Thyroid gland (tissue), 4 donors: ENCODE data around the gene RDM1. TPM values are rescaled to one million over a fixed set of nuclear protein-coding genes. Genes with fewer than 3 reads are reported as not detected.

Experiments
- DNase-seq, 2 donors: peaks; one replicate each; pipeline ENCODE4 v3.0.0-alpha.2; 2019
- H3K27ac ChIP-seq, 3 donors: fragments of 200-600 bp; sonication (generic); 1 replicate in 2 of 3; 2 replicates in 1 of 3; pipeline ENCODE4 v1.5.1; 2016 to 2019; ENCODE audit warnings: mild to moderate bottlenecking in 1 of 3, moderate library complexity in 1 of 3
- H3K27me3 ChIP-seq: fragments of 200-600 bp; sonication (generic); one replicate; pipeline ENCODE4 v1.5.1; 2019
- H3K36me3 ChIP-seq, 2 donors: fragments of 200-600 bp; sonication (generic); one replicate each; pipeline ENCODE4 v1.5.1; 2016 to 2019
- H3K4me1 ChIP-seq, 2 donors: fragments of 200-600 bp; sonication (generic); one replicate each; pipeline ENCODE4 v1.5.1; 2017 to 2019
- H3K4me3 ChIP-seq, 3 donors: fragments of 200-600 bp; sonication (generic); replicated peaks in 1 of 3; 1 replicate in 2 of 3; 2 replicates in 1 of 3; pipeline ENCODE4 v1.5.1; 2016; ENCODE audit warnings: mild to moderate bottlenecking in 1 of 3
- H3K9me3 ChIP-seq: fragments of 200-600 bp; sonication (generic); one replicate; pipeline ENCODE4 v1.5.1; 2017
- CTCF ChIP-seq, 6 experiments: fragments of 200-600 bp in 3 of 6; fragments of 450-650 bp in 3 of 6; sonication (generic) in 3 of 6; IDR thresholded peaks; one replicate each; pipeline ENCODE4 v1.5.1; 2016 to 2019; ENCODE audit warnings: antibody characterized with exemption in 6 of 6, mild to moderate bottlenecking in 2 of 6, inconsistent platforms in 1 of 6, moderate library complexity in 1 of 6
- POLR2A ChIP-seq, 2 donors: fragments of 450-650 bp; IDR thresholded peaks; one replicate each; pipeline ENCODE4 v1.6.1; 2017; ENCODE audit warnings: antibody characterized with exemption in 2 of 2, mild to moderate bottlenecking in 2 of 2, moderate library complexity in 1 of 2
- WGBS, 2 donors: methylation state at CpG; one replicate each; pipeline ENCODE4 v1.1.5; 2017; 5-methylcytosine and 5-hydroxymethylcytosine counted together
- intact Hi-C: fragments of 100-400 bp; cut with DNase I; formaldehyde crosslinking; loops from one replicate; pipeline ENCODE4 v1.15.1; 2023
- total RNA-seq, 4 donors: library from RNA; depleted of rRNA; stranded (reverse); fragments of >200 nt; gene quantifications; one replicate each; pipeline ENCODE4 v1.2.3, GENCODE V29; 2016

RDM1 gene
- total RNA-seq, 4 donors from 2014 or later: 0.93 TPM; not detected in 3

GRCh38 chr17:35906926-35907637 lies 23.5 kb downstream of the RDM1 start:
- H3K27me3 ChIP-seq: no peaks in the 10 kb centered on the region
- no peak for DNase-seq
- WGBS, 2 donors: 52 to 63% methylated on average over 3 of the region's 3 CpGs
- intact Hi-C loops: no loop called here
- no peak overlapping the region for H3K27ac ChIP-seq
- no peaks in the 10 kb centered on the region for H3K9me3 ChIP-seq
- TF ChIP-seq CTCF (IDR thresholded peaks at IDR 0.05) (no peak), POLR2A (IDR thresholded peaks at IDR 0.05) (no peak)
- no peaks in the 10 kb centered on the region for H3K36me3 ChIP-seq
- no peak overlapping the region for H3K4me3 ChIP-seq
- no peaks in the 10 kb centered on the region for H3K4me1 ChIP-seq

GRCh38 chr17:35906191-35906925 lies 24.2 kb downstream of the RDM1 start:
- H3K4me3 ChIP-seq: no peak overlapping the region
- no peaks in the 10 kb centered on the region for H3K36me3 ChIP-seq
- H3K4me1 ChIP-seq: no peaks in the 10 kb centered on the region
- TF ChIP-seq CTCF (IDR thresholded peaks at IDR 0.05): no peak
- no peak for TF ChIP-seq POLR2A (IDR thresholded peaks at IDR 0.05)
- no peaks in the 10 kb centered on the region for H3K9me3 ChIP-seq
- no peaks in the 10 kb centered on the region for H3K27me3 ChIP-seq
- no peak overlapping the region for H3K27ac ChIP-seq
- WGBS, 2 donors: 85 to 91% methylated on average over 3 to 5 of the region's 5 CpGs
- no peak for DNase-seq
- intact Hi-C loops: no loop called here

GRCh38 chr17:35903451-35903850 lies 27.1 kb downstream of the RDM1 start:
- no peak for DNase-seq
- no peak overlapping the region for H3K27ac ChIP-seq
- no peaks in the 10 kb centered on the region for H3K36me3 ChIP-seq
- H3K27me3 ChIP-seq: no peaks in the 10 kb centered on the region
- whole genome bisulfite sequencing, 2 donors: 92 to 95% methylated on average over 5 of the region's 5 CpGs
- no peak overlapping the region for H3K4me3 ChIP-seq
- H3K4me1 ChIP-seq: no peaks in the 10 kb centered on the region
- intact Hi-C loops: no loop called here
- no peak for TF ChIP-seq POLR2A (IDR thresholded peaks at IDR 0.05)
- TF ChIP-seq CTCF (IDR thresholded peaks at IDR 0.05): no peak
- no peaks in the 10 kb centered on the region for H3K9me3 ChIP-seq

GRCh38 chr17:35901631-35902175 lies 28.9 kb downstream of the RDM1 start:
- H3K36me3 ChIP-seq: no peaks in the 10 kb centered on the region
- H3K4me1 ChIP-seq: no peaks in the 10 kb centered on the region
- no peak for DNase-seq
- TF ChIP-seq CTCF (IDR thresholded peaks at IDR 0.05) (no peak), POLR2A (IDR thresholded peaks at IDR 0.05) (no peak)
- no peak overlapping the region for H3K4me3 ChIP-seq
- intact Hi-C loops: no loop called here
- 90 to 93% methylated on average over 9 of the region's 9 CpGs for whole genome bisulfite sequencing, 2 donors
- H3K27me3 ChIP-seq: no peaks in the 10 kb centered on the region
- H3K27ac ChIP-seq: no peak overlapping the region
- H3K9me3 ChIP-seq: no peaks in the 10 kb centered on the region
